Measurements from ENCODE around the gene GOSR2.

GRCh38 chr17:46889519-46889918 is 33.4 kb upstream of the GOSR2 start:
- TF ChIP-seq CTCF (optimal IDR thresholded peaks at IDR 0.05 in 1 of 3, IDR thresholded peaks at IDR 0.05 in 1 of 3, conservative IDR thresholded peaks at IDR 0.05 in 1 of 3; ENCODE audit: extremely low read depth in 1 of 3, insufficient read depth in 2 of 3, low read length in 3 of 3), result no peak
- TF ChIP-seq EZH2 (IDR thresholded peaks at IDR 0.05; ENCODE audit: low read length), result no peak

All from keratinocyte (primary cell).